Measurements from ENCODE around the gene TH.

- TF ChIP-seq CTCF (IDR thresholded peaks at IDR 0.05) (no peak), POLR2A (IDR thresholded peaks at IDR 0.05) (no peak), POLR2AphosphoS5 (IDR thresholded peaks at IDR 0.05) (no peak)
Observed at GRCh38 chr11:2190657-2191471, 19.2 kb upstream of the TH start.

Data from breast epithelium (tissue), 3 donors.